RKO (cell line): ENCODE data around the gene EHD3.
A peak's percentile ranks its signal among the peaks of the same experiment; 100 is the strongest.
"Not testable (repeated sequence)": the region's sequence is repeated elsewhere in the genome, so short reads cannot be mapped to it uniquely, and the experiment has no call there.

Experiments
- DNase-seq: peaks from one replicate; pipeline ENCODE4 v3.0.0-alpha.2; 2016; ENCODE audit warnings: low spot score

Gene EHD3

GRCh38 chr2:31255911-31256571, 22.1 kb downstream of the EHD3 start:
- DNase-seq, result no peak

GRCh38 chr2:31256611-31257382, 22.8 kb downstream of the EHD3 start:
- no peak for DNase-seq

- no peak for DNase-seq
Observed at GRCh38 chr2:31258351-31258750, 24.4 kb downstream of the EHD3 start.

GRCh38 chr2:31259075-31259474, 25.1 kb downstream of the EHD3 start:
- no peak for DNase-seq

GRCh38 chr2:31260870-31261269, 26.9 kb downstream of the EHD3 start:
- DNase-seq, result no peak

GRCh38 chr2:31263636-31264190, 29.8 kb downstream of the EHD3 start:
- no peak for DNase-seq

GRCh38 chr2:31265234-31265633, 31.3 kb downstream of the EHD3 start:
- no peak for DNase-seq

GRCh38 chr2:31266804-31267203, 32.9 kb downstream of the EHD3 start:
- no peak for DNase-seq

GRCh38 chr2:31267437-31268120, 33.6 kb downstream of the EHD3 start:
- no peak for DNase-seq

- DNase-seq, result no peak
Observed at GRCh38 chr2:31268344-31268743, 34.4 kb downstream of the EHD3 start.

GRCh38 chr2:31269087-31269486, 35.1 kb downstream of the EHD3 start:
- DNase-seq, result no peak

GRCh38 chr2:31270131-31270530, 36.2 kb downstream of the EHD3 start:
- DNase-seq, result peak; percentile 16

- no peak for DNase-seq
Observed at GRCh38 chr2:31270822-31271231, 36.9 kb downstream of the EHD3 start.

- DNase-seq, result no peak
Observed at GRCh38 chr2:31271851-31272267, 37.9 kb downstream of the EHD3 start.

- DNase-seq, result no peak
Observed at GRCh38 chr2:31274401-31275075, 40.6 kb downstream of the EHD3 start.

GRCh38 chr2:31275976-31276375, 42.0 kb downstream of the EHD3 start:
- DNase-seq, result no peak

- no peak for DNase-seq
Observed at GRCh38 chr2:31277621-31278020, 43.7 kb downstream of the EHD3 start.

GRCh38 chr2:31282634-31283033, 48.7 kb downstream of the EHD3 start:
- no peak for DNase-seq

- not testable (repeated sequence) for DNase-seq
Observed at GRCh38 chr2:31283193-31283919, 49.4 kb downstream of the EHD3 start.

- DNase-seq, result no peak
Observed at GRCh38 chr2:31284107-31284506, 50.2 kb downstream of the EHD3 start.

- no peak for DNase-seq
Observed at GRCh38 chr2:31286230-31286629, 52.3 kb downstream of the EHD3 start.
